ENCODE results near the gene UGT1A4. TPM values are rescaled to one million over a fixed set of nuclear protein-coding genes. Genes with fewer than 3 reads are reported as not detected.

The UGT1A4 gene
- total RNA-seq, 1 donor from 2014 or later, result not detected

- ATAC-seq (no peak), DNase-seq (no peak)
- Histone ChIP-seq H3K4me3 (no peak overlapping the region), H3K36me3 (no peaks in the 10 kb centered on the region), H3K27ac (no peak overlapping the region), H3K9me3 (no peaks in the 10 kb centered on the region), H3K27me3 (no peaks in the 10 kb centered on the region), H3K4me1 (no peaks in the 10 kb centered on the region)
- TF ChIP-seq CTCF (IDR thresholded peaks at IDR 0.05), result no peak
- intact Hi-C loops (cut with DNase I), result no loop called here
These were observed 102.7 kb downstream of the UGT1A4 start for GRCh38 chr2:233821196-233821595.

- H3K36me3 ChIP-seq, result no peaks in the 10 kb centered on the region
- TF ChIP-seq CTCF (IDR thresholded peaks at IDR 0.05), result no peak
- no peak overlapping the region for H3K4me3 ChIP-seq
- DNase-seq (peak; percentile 27), ATAC-seq (no peak)
- intact Hi-C loops (cut with DNase I), result no loop called here
- no peaks in the 10 kb centered on the region for H3K9me3 ChIP-seq
- no peaks in the 10 kb centered on the region for H3K4me1 ChIP-seq
- H3K27ac ChIP-seq, result no peak overlapping the region
- H3K27me3 ChIP-seq, result no peaks in the 10 kb centered on the region
These were observed 103.2 kb downstream of the UGT1A4 start for GRCh38 chr2:233821709-233822100.

GRCh38 chr2:233822101-233822771 lies 103.7 kb downstream of the UGT1A4 start:
- ATAC-seq (no peak), DNase-seq (peak; percentile 49)
- no peaks in the 10 kb centered on the region for H3K27me3 ChIP-seq
- intact Hi-C loops (cut with DNase I), result no loop called here
- no peaks in the 10 kb centered on the region for H3K4me1 ChIP-seq
- no peak for TF ChIP-seq CTCF (IDR thresholded peaks at IDR 0.05)
- H3K36me3 ChIP-seq, result no peaks in the 10 kb centered on the region
- no peak overlapping the region for H3K27ac ChIP-seq
- no peak overlapping the region for H3K4me3 ChIP-seq
- H3K9me3 ChIP-seq, result no peaks in the 10 kb centered on the region

Other genes with a start within 250 kb of the UGT1A4 start
- gene USP40, start 152.0 kb upstream of the UGT1A4 start, total RNA-seq, result 47.6 TPM
- gene UGT1A8, start 101.1 kb upstream of the UGT1A4 start, total RNA-seq, result not detected
- gene UGT1A10, start 82.3 kb upstream of the UGT1A4 start, total RNA-seq, result not detected
- gene UGT1A9, start 46.8 kb upstream of the UGT1A4 start, total RNA-seq, result not detected
- not detected for gene UGT1A7, start 36.8 kb upstream of the UGT1A4 start, total RNA-seq
- 3.2 TPM for gene UGT1A6, start 25.8 kb upstream of the UGT1A4 start, total RNA-seq
- not detected for gene UGT1A5, start 5.8 kb upstream of the UGT1A4 start, total RNA-seq
- not detected for gene UGT1A3, start 10.3 kb downstream of the UGT1A4 start, total RNA-seq
- not detected for gene UGT1A1, start 41.5 kb downstream of the UGT1A4 start, total RNA-seq
- not detected for gene MROH2A, start 59.6 kb downstream of the UGT1A4 start, total RNA-seq
- gene HJURP, start 135.8 kb downstream of the UGT1A4 start, total RNA-seq, result 1.2 TPM
- not detected for gene TRPM8, start 198.6 kb downstream of the UGT1A4 start, total RNA-seq

All from upper lobe of right lung (tissue), 1 donor.